AG20443 (cell line): ENCODE data around the gene PITPNC1.
"Not testable (repeated sequence)": the region's sequence is repeated elsewhere in the genome, so short reads cannot be mapped to it uniquely, and the experiment has no call there.

Source experiments
- DNase-seq: peaks from one replicate; pipeline ENCODE4 v3.0.0; 2012; ENCODE audit warnings: low spot score, mixed read lengths

Gene PITPNC1

GRCh38 chr17:67651218-67651579 is 274.1 kb downstream of the PITPNC1 start:
- DNase-seq = not testable (repeated sequence)

GRCh38 chr17:67652433-67652832 is 275.4 kb downstream of the PITPNC1 start:
- no peak for DNase-seq

GRCh38 chr17:67655478-67656148 is 278.5 kb downstream of the PITPNC1 start:
- DNase-seq = no peak

- no peak for DNase-seq
Observed at GRCh38 chr17:67656494-67657203, 279.6 kb downstream of the PITPNC1 start.

- no peak for DNase-seq
Observed at GRCh38 chr17:67657596-67657995, 280.5 kb downstream of the PITPNC1 start.

- no peak for DNase-seq
Observed at GRCh38 chr17:67658265-67658664, 281.2 kb downstream of the PITPNC1 start.

- DNase-seq = no peak
Observed at GRCh38 chr17:67659028-67659427, 281.9 kb downstream of the PITPNC1 start.

- no peak for DNase-seq
Observed at GRCh38 chr17:67662712-67663111, 285.6 kb downstream of the PITPNC1 start.

GRCh38 chr17:67663457-67663856 is 286.4 kb downstream of the PITPNC1 start:
- DNase-seq = no peak

- no peak for DNase-seq
Observed at GRCh38 chr17:67666028-67666427, 288.9 kb downstream of the PITPNC1 start.

GRCh38 chr17:67666710-67667109 is 289.6 kb downstream of the PITPNC1 start:
- DNase-seq = no peak

- no peak for DNase-seq
Observed at GRCh38 chr17:67671493-67671892, 294.4 kb downstream of the PITPNC1 start.

- DNase-seq = no peak
Observed at GRCh38 chr17:67672592-67673335, 295.7 kb downstream of the PITPNC1 start.

- no peak for DNase-seq
Observed at GRCh38 chr17:67675481-67675880, 298.4 kb downstream of the PITPNC1 start.

- DNase-seq = no peak
Observed at GRCh38 chr17:67676305-67676704, 299.2 kb downstream of the PITPNC1 start.

GRCh38 chr17:67678414-67678813 is 301.3 kb downstream of the PITPNC1 start:
- DNase-seq = no peak

- DNase-seq = no peak
Observed at GRCh38 chr17:67679225-67679624, 302.1 kb downstream of the PITPNC1 start.

- no peak for DNase-seq
Observed at GRCh38 chr17:67679721-67680120, 302.6 kb downstream of the PITPNC1 start.

GRCh38 chr17:67680445-67681224 is 303.6 kb downstream of the PITPNC1 start:
- DNase-seq = no peak

- no peak for DNase-seq
Observed at GRCh38 chr17:67682196-67682595, 305.1 kb downstream of the PITPNC1 start.

- no peak for DNase-seq
Observed at GRCh38 chr17:67685351-67685750, 308.3 kb downstream of the PITPNC1 start.

- DNase-seq = no peak
Observed at GRCh38 chr17:67686241-67686640, 309.2 kb downstream of the PITPNC1 start.
